ENCODE measurements around the gene CTSF. TPM values are rescaled to one million over a fixed set of nuclear protein-coding genes. Genes with fewer than 3 reads are reported as not detected.

CTSF gene
- total and polyA plus RNA-seq, 2 of the 13 experiments (the other 11 are each of a cell fraction or from before 2014, with no cell fraction given) = not detected

DNA sequence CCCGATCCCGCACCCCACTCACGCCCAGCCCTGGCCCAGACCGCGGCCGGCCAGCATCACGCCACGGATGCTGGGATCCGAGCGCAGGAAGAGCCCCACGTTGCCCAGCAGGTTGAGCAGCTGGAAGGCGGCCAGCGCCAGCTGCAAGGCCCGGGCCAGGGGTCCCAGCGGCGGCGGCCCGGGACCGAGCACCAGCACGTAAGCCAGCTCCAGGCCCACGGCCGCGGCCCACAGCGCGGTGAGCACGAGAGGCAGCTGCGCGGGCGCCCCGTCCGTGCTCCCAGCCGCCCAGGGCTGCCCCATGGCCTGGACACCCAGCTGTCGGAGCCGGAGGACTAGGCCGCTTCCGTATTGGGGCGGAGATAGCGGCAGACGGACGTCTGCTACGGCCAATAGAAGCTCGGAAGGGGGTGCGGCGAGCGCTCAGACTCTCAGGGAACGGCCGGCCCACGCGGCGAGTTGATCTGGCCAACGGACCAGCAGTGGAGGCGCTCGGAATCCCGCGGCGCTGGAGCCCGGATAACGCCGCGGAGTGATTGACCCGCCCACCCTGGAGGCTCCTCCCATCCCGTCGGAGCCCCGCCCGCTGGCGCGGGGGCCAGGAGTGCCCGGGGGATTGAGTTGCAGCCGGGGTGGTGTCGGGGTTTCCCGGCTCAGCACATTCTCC lies 22.6 kb downstream of the CTSF start, which contains the start of gene ZDHHC24 (continued):
- TF ChIP-seq, protein P1, sequence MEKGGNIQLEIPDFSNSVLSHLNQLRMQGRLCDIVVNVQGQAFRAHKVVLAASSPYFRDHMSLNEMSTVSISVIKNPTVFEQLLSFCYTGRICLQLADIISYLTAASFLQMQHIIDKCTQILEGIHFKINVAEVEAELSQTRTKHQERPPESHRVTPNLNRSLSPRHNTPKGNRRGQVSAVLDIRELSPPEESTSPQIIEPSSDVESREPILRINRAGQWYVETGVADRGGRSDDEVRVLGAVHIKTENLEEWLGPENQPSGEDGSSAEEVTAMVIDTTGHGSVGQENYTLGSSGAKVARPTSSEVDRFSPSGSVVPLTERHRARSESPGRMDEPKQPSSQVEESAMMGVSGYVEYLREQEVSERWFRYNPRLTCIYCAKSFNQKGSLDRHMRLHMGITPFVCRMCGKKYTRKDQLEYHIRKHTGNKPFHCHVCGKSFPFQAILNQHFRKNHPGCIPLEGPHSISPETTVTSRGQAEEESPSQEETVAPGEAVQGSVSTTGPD (CRISPR knock-in tag; IDR thresholded peaks at IDR 0.05) = no peak
- TF ChIP-seq KLF13 (CRISPR knock-in tag; IDR thresholded peaks at IDR 0.05) = no peak
- no peak for TF ChIP-seq ZBTB7A (CRISPR knock-in tag; IDR thresholded peaks at IDR 0.05)
- no peak for TF ChIP-seq ATF4 (CRISPR knock-in tag; IDR thresholded peaks at IDR 0.05)
- TF ChIP-seq HES4 (CRISPR knock-in tag; IDR thresholded peaks at IDR 0.05; ENCODE audit: borderline replicate concordance) = peak; percentile 35; the same call in 1 of the 2 replicates
- no peak for TF ChIP-seq AHDC1 (CRISPR knock-in tag; IDR thresholded peaks at IDR 0.05; ENCODE audit: borderline replicate concordance)
- TF ChIP-seq, protein P2, sequence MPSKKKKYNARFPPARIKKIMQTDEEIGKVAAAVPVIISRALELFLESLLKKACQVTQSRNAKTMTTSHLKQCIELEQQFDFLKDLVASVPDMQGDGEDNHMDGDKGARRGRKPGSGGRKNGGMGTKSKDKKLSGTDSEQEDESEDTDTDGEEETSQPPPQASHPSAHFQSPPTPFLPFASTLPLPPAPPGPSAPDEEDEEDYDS (CRISPR knock-in tag; IDR thresholded peaks at IDR 0.05) = peak; percentile 51; the same call in 1 of the 2 replicates
- 0 out of 2 replicates have a peak, but pooled peaks have one; percentile 21 for TF ChIP-seq CCDC6 (CRISPR knock-in tag; IDR thresholded peaks at IDR 0.05)
- TF ChIP-seq, protein P3, sequence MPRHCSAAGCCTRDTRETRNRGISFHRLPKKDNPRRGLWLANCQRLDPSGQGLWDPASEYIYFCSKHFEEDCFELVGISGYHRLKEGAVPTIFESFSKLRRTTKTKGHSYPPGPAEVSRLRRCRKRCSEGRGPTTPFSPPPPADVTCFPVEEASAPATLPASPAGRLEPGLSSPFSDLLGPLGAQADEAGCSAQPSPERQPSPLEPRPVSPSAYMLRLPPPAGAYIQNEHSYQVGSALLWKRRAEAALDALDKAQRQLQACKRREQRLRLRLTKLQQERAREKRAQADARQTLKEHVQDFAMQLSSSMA (CRISPR knock-in tag; IDR thresholded peaks at IDR 0.05) = no peak
- peak; percentile 84; the same call in 1 of the 2 replicates for TF ChIP-seq ATF7-NPFF (CRISPR knock-in tag; IDR thresholded peaks at IDR 0.05; ENCODE audit: low read depth)
- 0 out of 2 replicates have a peak, but pooled peaks have one; percentile 77 for TF ChIP-seq PAX8 (CRISPR knock-in tag; IDR thresholded peaks at IDR 0.05; ENCODE audit: borderline replicate concordance)
- TF ChIP-seq FOSL1 (CRISPR knock-in tag; IDR thresholded peaks at IDR 0.05; ENCODE audit: borderline replicate concordance) = no peak
- TF ChIP-seq ZNF562 (CRISPR knock-in tag; IDR thresholded peaks at IDR 0.05; ENCODE audit: borderline replicate concordance) = no peak
- TF ChIP-seq ZFP37 (CRISPR knock-in tag; IDR thresholded peaks at IDR 0.05; ENCODE audit: borderline replicate concordance) = no peak
- TF ChIP-seq KDM4B (CRISPR knock-in tag; IDR thresholded peaks at IDR 0.05) = 0 out of 2 replicates have a peak, but pooled peaks have one; percentile 25
